GM19023 (cell line): ENCODE data around the gene ATP6V0A1.
A peak's percentile ranks its signal among the peaks of the same experiment; 100 is the strongest.
"Not testable (repeated sequence)": the region's sequence is repeated elsewhere in the genome, so short reads cannot be mapped to it uniquely, and the experiment has no call there.

Source experiments
- ATAC-seq: cut with Tn5 transposase; IDR thresholded peaks from one replicate; pipeline ENCODE4 v1.9.1; 2021; ENCODE audit warnings: mild to moderate bottlenecking, moderate library complexity; ENCODE audit not compliant: unreplicated experiment

Gene ATP6V0A1

GRCh38 chr17:42475835-42476234 lies 17.2 kb downstream of the ATP6V0A1 start:
- ATAC-seq, result no peak

GRCh38 chr17:42476411-42476810 lies 17.7 kb downstream of the ATP6V0A1 start:
- ATAC-seq, result no peak

GRCh38 chr17:42477173-42477572 lies 18.5 kb downstream of the ATP6V0A1 start:
- no peak for ATAC-seq

GRCh38 chr17:42477824-42478223 lies 19.1 kb downstream of the ATP6V0A1 start:
- ATAC-seq, result not testable (repeated sequence)

- no peak for ATAC-seq
These were observed 25.6 kb downstream of the ATP6V0A1 start for GRCh38 chr17:42484304-42484703.

- ATAC-seq, result no peak
These were observed 27.0 kb downstream of the ATP6V0A1 start for GRCh38 chr17:42485680-42486079.

GRCh38 chr17:42488032-42488431 lies 29.4 kb downstream of the ATP6V0A1 start:
- no peak for ATAC-seq

GRCh38 chr17:42493319-42493718 lies 34.6 kb downstream of the ATP6V0A1 start:
- ATAC-seq, result no peak

- ATAC-seq, result no peak
These were observed 36.0 kb downstream of the ATP6V0A1 start for GRCh38 chr17:42494673-42495072.

- ATAC-seq, result no peak
These were observed 40.1 kb downstream of the ATP6V0A1 start for GRCh38 chr17:42498828-42499227.

GRCh38 chr17:42502091-42502490 lies 43.4 kb downstream of the ATP6V0A1 start:
- ATAC-seq, result no peak

GRCh38 chr17:42502926-42503325 lies 44.2 kb downstream of the ATP6V0A1 start:
- no peak for ATAC-seq

- no peak for ATAC-seq
These were observed 49.0 kb downstream of the ATP6V0A1 start for GRCh38 chr17:42507671-42508070.

GRCh38 chr17:42508426-42509165 lies 49.9 kb downstream of the ATP6V0A1 start:
- no peak for ATAC-seq

- no peak for ATAC-seq
These were observed 50.7 kb downstream of the ATP6V0A1 start for GRCh38 chr17:42509409-42509808.

GRCh38 chr17:42509841-42510240 lies 51.2 kb downstream of the ATP6V0A1 start:
- no peak for ATAC-seq

GRCh38 chr17:42512246-42512645 lies 53.6 kb downstream of the ATP6V0A1 start:
- ATAC-seq, result no peak

- peak; percentile 61 for ATAC-seq
These were observed 54.1 kb downstream of the ATP6V0A1 start for GRCh38 chr17:42512733-42513251.

- ATAC-seq, result no peak
These were observed 55.0 kb downstream of the ATP6V0A1 start for GRCh38 chr17:42513686-42514085.

- ATAC-seq, result no peak
These were observed 55.6 kb downstream of the ATP6V0A1 start for GRCh38 chr17:42514279-42514678.

- ATAC-seq, result no peak
These were observed 56.2 kb downstream of the ATP6V0A1 start for GRCh38 chr17:42514867-42515266.

- no peak for ATAC-seq
These were observed 58.8 kb downstream of the ATP6V0A1 start for GRCh38 chr17:42517516-42517915.
